Lung (tissue), 12 donors: ENCODE results near the gene SHOC2. TPM values are rescaled to one million over a fixed set of nuclear protein-coding genes. Genes with fewer than 3 reads are reported as not detected.

ENCODE experiments used
- ATAC-seq: fragments of 200-7000 bp; cut with Tn5 transposase; one replicate; pipeline ENCODE4 v1.9.1; 2020; ENCODE audit warnings: moderate number of reproducible peaks; ENCODE audit not compliant: insufficient read depth, low FRiP score
- DNase-seq, 3 donors: peaks; one replicate each; pipeline ENCODE4 v3.0.0-alpha.2; 2013 to 2017
- H3K27ac ChIP-seq, 2 donors: one replicate each; pipeline ENCODE4 v1.5.1; 2013; ENCODE audit warnings: mild to moderate bottlenecking in 2 of 2, moderate library complexity in 2 of 2, control low read depth in 1 of 2, inconsistent platforms in 1 of 2, low read depth in 1 of 2, low read length in 1 of 2
- H3K27me3 ChIP-seq, 3 donors: one replicate each; pipeline ENCODE4 v1.5.1; 2013; ENCODE audit warnings: low read length in 2 of 3; ENCODE audit not compliant: control insufficient read depth in 3 of 3, insufficient read depth in 3 of 3
- H3K36me3 ChIP-seq, 4 donors: one replicate each; pipeline ENCODE4 v1.5.1; 2013; ENCODE audit warnings: low read length in 4 of 4, mild to moderate bottlenecking in 1 of 4, moderate library complexity in 1 of 4; ENCODE audit not compliant: control insufficient read depth in 4 of 4, insufficient read depth in 4 of 4
- H3K4me1 ChIP-seq, 5 donors: one replicate each; pipeline ENCODE4 v1.5.1; 2013; ENCODE audit warnings: low read length in 5 of 5, mild to moderate bottlenecking in 2 of 5, moderate library complexity in 1 of 5; ENCODE audit not compliant: control insufficient read depth in 5 of 5, insufficient read depth in 5 of 5
- H3K4me3 ChIP-seq: one replicate; pipeline ENCODE4 v1.5.1; 2013; ENCODE audit warnings: mild to moderate bottlenecking, control low read depth, moderate library complexity
- H3K9ac ChIP-seq, 2 donors: one replicate each; pipeline ENCODE4 v1.5.1; 2013; ENCODE audit warnings: low read length in 2 of 2, control low read depth in 1 of 2; ENCODE audit not compliant: insufficient read depth in 1 of 2
- H3K9me3 ChIP-seq, 4 donors: one replicate each; pipeline ENCODE4 v1.5.1; 2013; ENCODE audit warnings: low read length in 3 of 4, mild to moderate bottlenecking in 1 of 4, moderate library complexity in 1 of 4; ENCODE audit not compliant: control insufficient read depth in 4 of 4, insufficient read depth in 3 of 4
- WGBS, 2 donors: extraction: QIAGEN DNeasy Blood & Tissue Kit; methylation state at CpG; one replicate each; pipeline ENCODE4 v1.1.7; 2013; 5-methylcytosine and 5-hydroxymethylcytosine counted together
- polyA plus RNA-seq, 2 donors: library from polyadenylated mRNA; stranded (reverse); fragments of 200-250 nt; gene quantifications; one replicate each; pipeline ENCODE4 v1.2.1, GENCODE V29; 2013
- total RNA-seq, 2 donors: library from RNA; depleted of rRNA in 1 of 2; stranded (reverse); fragments of >200 nt in 1 of 2; gene quantifications; one replicate each; pipeline ENCODE4 v1.2.1, GENCODE V29; 2014 to 2021
- TF ChIP-seq, protein P1 (sequence below): IDR thresholded peaks from 2 replicates; pipeline ENCODE4 v1.5.1; 2012; ENCODE audit warnings: mild to moderate bottlenecking; ENCODE audit errors: control extremely low read depth, extremely low read depth
- donor health status: control.
- donor health status: control.
- donor health status: Bipolar disorder and iron deficiency.
- donor health status: healthy.
- donor health status: DM: yes; HTN: yes; CAD: no.

SHOC2 gene
- total and polyA plus RNA-seq, 4 donors: 17.3 to 74.9 (median 35.3) TPM

DNA sequence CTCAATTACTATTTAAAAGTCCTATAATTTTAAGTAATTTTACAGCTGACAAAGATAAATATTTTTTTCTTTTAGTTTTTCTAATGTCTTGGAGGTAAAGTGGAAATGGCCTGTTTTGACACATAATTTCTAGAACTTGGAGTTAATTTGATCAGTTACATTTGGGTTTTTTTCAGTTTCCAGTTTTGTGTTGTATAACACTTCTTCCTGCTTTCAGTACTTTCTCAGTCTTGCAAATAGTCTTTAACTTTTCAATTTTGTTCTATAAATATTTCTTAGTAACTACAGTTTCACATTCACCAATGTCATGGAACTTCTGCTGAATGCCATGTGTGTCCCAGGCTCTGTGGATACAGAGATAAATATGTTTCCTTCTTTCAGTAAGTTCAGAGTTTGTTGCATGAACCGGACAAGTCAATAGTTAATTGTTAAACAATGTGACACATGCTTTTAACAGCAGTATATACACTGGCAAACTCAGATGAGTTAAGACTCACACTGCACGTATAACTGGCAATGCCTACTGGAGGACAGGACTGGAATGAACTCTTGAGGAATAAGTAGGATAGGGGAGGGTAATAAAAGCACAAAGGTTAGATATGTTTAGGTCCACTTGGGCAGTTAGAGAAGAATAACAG is 4.6 kb downstream of the SHOC2 start:
- TF ChIP-seq, protein P1, sequence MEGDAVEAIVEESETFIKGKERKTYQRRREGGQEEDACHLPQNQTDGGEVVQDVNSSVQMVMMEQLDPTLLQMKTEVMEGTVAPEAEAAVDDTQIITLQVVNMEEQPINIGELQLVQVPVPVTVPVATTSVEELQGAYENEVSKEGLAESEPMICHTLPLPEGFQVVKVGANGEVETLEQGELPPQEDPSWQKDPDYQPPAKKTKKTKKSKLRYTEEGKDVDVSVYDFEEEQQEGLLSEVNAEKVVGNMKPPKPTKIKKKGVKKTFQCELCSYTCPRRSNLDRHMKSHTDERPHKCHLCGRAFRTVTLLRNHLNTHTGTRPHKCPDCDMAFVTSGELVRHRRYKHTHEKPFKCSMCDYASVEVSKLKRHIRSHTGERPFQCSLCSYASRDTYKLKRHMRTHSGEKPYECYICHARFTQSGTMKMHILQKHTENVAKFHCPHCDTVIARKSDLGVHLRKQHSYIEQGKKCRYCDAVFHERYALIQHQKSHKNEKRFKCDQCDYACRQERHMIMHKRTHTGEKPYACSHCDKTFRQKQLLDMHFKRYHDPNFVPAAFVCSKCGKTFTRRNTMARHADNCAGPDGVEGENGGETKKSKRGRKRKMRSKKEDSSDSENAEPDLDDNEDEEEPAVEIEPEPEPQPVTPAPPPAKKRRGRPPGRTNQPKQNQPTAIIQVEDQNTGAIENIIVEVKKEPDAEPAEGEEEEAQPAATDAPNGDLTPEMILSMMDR: no peak
- Histone ChIP-seq H3K9ac (no peak overlapping the region), H3K27me3 (no peaks in the 10 kb centered on the region), H3K36me3 (no peaks in the 10 kb centered on the region), H3K4me3 (no peak overlapping the region), H3K9me3 (no peaks in the 10 kb centered on the region), H3K4me1 (peaks cover 0 to 17% (median 4%) of the 10 kb centered on the region in 5 donors), H3K27ac (no peak overlapping the region)
- 45 to 61% methylated on average over 2 of the region's 2 CpGs for WGBS, 2 donors
- ATAC-seq (no peak), DNase-seq (no peak)

DNA sequence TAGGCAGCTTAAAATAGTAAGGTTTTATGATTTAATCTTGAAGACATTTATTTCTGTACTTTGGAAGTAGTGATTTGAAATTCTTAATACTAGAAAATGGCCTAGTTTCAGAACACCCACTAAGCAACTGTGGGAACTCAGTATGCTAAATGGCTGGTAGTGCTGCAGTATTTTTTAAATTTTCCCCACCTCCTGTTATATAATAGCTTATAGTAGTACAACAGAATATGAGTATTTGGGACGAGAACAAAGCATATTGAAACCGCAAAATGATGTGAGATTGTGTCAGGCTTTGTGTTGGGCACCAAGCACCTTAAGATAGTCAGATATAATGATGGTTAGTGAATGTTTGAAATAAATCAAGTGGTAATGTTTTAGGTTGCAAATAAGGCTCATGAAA is 8.1 kb downstream of the SHOC2 start:
- TF ChIP-seq, protein P1: no peak
- no peak overlapping the region for H3K9ac ChIP-seq
- peaks cover 0 to 14% (median 0%) of the 10 kb centered on the region in 5 donors for H3K4me1 ChIP-seq
- H3K9me3 ChIP-seq: no peaks in the 10 kb centered on the region
- no peak overlapping the region for H3K27ac ChIP-seq
- H3K4me3 ChIP-seq: no peak overlapping the region
- H3K36me3 ChIP-seq: no peaks in the 10 kb centered on the region
- ATAC-seq: no peak
- no peaks in the 10 kb centered on the region for H3K27me3 ChIP-seq
- DNase-seq: no peak
- 94 to 95% methylated on average over 2 of the region's 2 CpGs for WGBS, 2 donors

DNA sequence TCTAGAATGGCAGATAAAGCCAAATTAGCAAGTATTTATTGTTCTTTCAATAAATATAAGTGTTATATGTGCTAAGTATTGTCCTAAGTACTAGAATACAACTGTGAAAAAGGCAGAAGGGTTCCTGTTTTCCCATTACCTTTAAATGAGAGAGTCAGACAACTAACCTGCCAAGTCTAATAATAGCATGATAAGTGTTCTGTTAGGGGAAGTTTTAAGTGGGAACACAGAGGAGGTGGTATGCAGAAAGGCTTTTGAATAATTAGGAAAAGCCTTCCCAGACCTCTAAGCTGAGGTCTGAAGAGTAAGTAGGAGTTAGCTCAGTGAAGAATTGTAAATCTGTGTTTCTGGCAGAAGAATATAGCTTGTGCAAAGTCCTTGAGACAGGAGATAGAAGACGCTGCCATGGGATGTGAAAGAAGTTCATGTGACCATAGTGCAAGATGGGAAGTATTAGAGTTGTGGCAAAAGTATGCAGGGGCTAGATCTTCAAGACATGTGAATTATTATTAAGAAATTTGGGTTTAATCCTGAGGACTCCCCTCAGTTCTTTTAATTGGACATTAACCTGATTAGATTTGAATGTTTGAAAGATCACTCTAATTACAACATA is 12.5 kb downstream of the SHOC2 start:
- no peak for ATAC-seq
- H3K27me3 ChIP-seq: no peaks in the 10 kb centered on the region
- no peaks in the 10 kb centered on the region for H3K9me3 ChIP-seq
- H3K36me3 ChIP-seq: no peaks in the 10 kb centered on the region
- H3K27ac ChIP-seq: peak overlapping the region in 1 of 2 donors; percentile 33
- no peak overlapping the region for H3K4me3 ChIP-seq
- TF ChIP-seq, protein P1: no peak
- no peak for DNase-seq
- H3K4me1 ChIP-seq: peaks cover 0 to 14% (median 0%) of the 10 kb centered on the region in 5 donors
- no peak overlapping the region for H3K9ac ChIP-seq
- 31 to 38% methylated on average over 1 of the region's 1 CpG for WGBS, 2 donors
